GM21423 (cell line): Measurements from ENCODE around the gene TMEM200C.

Experiments
- ATAC-seq: cut with Tn5 transposase; IDR thresholded peaks from one replicate; pipeline ENCODE4 v1.9.1; 2021; ENCODE audit warnings: mild to moderate bottlenecking, moderate library complexity; ENCODE audit not compliant: unreplicated experiment

The TMEM200C gene

GRCh38 chr18:5895299-5895875 is at the start of gene TMEM200C:
TSS of gene TMEM200C (minus strand) at chr18:5895522. CDS start at chr18:5892063, 3,459 bp downstream.
- ATAC-seq: no peak

- ATAC-seq: no peak
Measured at GRCh38 chr18:5944448-5944847, 49.1 kb upstream of the TMEM200C start.

DNA sequence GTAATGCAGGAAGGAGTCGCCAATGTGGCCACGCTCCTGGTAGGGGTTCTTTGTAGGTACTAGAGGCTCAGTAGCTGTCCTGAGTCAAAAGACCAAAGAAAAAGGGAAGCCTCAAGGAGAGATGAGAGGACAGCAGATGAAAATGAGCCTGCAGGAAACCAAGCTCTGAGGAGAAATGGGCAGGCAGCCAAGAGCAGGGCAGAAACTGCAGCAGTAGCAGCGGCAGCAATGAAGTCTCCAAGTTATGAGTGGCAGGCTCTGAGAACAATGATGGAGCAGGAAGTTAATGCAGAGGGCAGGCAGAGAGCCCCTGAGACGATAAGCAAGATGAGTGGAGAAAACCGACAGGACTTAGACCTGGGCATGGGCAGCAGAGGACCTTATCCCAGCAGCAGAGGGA is 48.2 kb upstream of the TMEM200C start:
- no peak for ATAC-seq

GRCh38 chr18:5942591-5942990 is 47.3 kb upstream of the TMEM200C start:
- ATAC-seq: no peak

GRCh38 chr18:5941890-5942289 is 46.6 kb upstream of the TMEM200C start:
- ATAC-seq: no peak

GRCh38 chr18:5939801-5940667 is 44.7 kb upstream of the TMEM200C start:
- no peak for ATAC-seq

DNA sequence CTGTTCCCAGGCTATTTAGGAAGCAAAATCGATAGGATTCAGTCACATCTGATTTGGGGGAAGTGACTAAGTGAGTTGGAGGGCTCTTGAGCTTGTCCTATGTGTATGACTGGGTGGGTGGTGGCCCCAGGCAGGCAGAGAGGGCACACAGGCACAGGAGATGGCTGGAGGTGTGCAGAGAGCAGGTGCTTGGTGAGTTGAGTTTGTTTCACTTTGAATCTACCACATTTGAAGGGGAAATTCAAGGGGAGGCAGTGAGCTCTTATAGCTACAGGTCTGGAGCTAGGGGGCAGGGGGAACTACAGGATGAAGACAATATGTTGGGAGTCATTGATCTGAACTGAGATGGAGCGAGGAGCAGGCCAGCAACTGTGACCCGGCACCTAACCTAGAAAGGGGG is 42.5 kb upstream of the TMEM200C start:
- no peak for ATAC-seq

GRCh38 chr18:5937121-5937520 is 41.8 kb upstream of the TMEM200C start:
- no peak for ATAC-seq

- no peak for ATAC-seq
Measured at GRCh38 chr18:5930789-5931188, 35.5 kb upstream of the TMEM200C start.

DNA sequence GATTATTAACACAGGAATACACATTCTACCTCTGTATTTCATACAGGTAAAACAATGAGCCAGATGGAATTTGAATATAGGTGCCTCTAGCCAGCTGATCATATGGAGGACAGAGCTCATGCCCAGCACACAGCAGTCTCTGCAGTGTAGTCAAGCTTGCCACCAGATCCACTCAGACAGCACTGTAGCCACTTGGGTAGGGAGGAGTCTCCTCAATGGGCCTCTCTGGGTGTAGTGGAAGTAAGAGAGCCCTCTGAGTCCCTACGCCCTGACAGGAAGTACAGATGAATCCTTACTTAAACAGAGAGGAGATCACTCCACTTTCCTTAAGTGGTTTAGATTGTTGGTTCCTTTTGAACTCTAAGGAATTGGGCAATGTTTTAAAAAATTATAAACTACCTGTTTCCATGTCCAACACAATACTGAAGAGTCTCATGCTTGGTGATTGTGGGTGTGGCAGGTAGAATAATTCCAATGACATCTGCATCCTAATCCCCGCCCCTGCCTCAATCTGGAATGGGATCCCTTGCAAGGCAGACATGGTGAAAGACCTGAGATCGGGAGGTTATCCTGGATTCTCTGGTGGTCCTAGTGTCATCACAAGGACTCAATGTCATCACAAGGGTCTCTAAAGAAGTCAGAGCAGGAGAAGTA is 23.0 kb upstream of the TMEM200C start:
- no peak for ATAC-seq

- ATAC-seq: no peak
Measured at GRCh38 chr18:5914951-5915350, 19.6 kb upstream of the TMEM200C start.

GRCh38 chr18:5914016-5914415 is 18.7 kb upstream of the TMEM200C start:
- no peak for ATAC-seq

DNA sequence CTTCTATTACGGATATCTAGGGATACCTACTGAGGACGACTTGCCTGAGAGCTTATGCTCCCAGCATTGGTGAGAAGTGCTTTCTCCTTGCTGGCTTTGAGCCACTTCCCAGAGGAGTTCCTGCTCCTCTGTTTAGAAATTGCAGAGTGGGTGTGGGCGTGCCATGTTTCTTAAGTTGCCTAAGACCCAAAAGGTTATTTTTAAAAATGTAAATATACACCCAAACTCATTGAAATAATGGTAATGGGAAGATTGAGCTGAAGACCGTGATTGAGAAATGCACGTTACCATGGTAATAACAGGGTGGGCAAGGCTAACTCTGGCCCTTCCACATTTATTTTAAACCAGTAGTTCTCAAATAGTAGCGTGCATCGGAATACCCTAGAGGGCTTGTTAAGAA is 17.2 kb upstream of the TMEM200C start:
- ATAC-seq: no peak

DNA sequence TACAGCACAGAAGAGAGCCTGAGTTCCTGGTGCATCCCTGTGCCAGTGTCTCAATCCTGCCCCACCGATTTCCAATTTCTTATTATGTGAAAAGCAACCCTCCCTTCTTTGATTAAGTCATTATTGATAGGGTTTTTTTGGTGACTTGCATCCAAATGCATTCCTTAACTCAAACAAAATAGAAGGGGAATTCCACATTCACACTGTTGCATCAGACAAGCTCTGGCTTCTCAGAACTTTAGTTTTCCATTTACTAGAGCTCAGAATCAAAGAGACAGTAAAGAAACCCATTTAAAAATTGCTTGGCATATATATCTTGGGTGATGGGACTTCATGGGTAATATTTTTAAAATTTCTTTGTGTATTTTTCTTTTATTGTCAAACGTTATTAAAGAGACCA is 13.8 kb upstream of the TMEM200C start:
- ATAC-seq: no peak

DNA sequence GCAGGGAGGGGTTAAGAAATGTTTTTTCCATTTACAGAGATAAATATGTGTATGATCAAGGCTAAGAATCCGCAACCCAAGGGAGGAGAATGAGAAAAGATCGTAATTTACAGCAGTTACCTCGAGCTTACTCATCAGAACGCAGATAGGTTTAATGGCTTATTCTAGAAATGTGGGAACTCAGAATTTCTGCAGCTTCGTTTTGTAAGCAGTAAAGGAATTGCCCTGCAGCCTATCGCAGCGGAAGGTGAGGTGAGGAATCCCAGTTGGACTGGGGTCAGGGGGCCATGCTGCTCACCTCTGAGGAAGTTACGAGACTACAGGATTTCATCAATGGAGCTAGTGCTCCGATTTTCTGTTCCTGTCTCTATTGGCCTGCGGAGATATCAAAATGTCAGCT is 8.1 kb upstream of the TMEM200C start:
- ATAC-seq: no peak

- no peak for ATAC-seq
Measured at GRCh38 chr18:5900262-5900661, 4.9 kb upstream of the TMEM200C start.

DNA sequence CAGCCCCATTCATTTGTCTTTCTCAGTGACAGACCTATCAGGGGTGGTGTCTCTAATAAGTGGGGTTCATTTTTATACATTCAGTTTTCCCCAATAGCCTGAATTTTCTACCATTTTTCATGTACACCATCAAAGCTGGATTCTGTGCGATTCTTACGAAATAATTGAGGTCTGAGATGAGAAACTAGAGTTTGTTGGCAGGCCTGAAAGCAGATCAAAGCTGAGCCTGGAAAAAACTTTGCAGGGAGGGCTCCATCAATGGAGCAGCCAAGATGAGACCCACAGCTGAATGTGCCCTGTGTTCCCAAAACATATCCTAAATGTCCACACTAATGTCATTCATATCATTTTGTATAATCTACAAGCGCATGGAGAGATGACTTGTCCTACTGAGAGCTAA is 4.5 kb upstream of the TMEM200C start:
- no peak for ATAC-seq

DNA sequence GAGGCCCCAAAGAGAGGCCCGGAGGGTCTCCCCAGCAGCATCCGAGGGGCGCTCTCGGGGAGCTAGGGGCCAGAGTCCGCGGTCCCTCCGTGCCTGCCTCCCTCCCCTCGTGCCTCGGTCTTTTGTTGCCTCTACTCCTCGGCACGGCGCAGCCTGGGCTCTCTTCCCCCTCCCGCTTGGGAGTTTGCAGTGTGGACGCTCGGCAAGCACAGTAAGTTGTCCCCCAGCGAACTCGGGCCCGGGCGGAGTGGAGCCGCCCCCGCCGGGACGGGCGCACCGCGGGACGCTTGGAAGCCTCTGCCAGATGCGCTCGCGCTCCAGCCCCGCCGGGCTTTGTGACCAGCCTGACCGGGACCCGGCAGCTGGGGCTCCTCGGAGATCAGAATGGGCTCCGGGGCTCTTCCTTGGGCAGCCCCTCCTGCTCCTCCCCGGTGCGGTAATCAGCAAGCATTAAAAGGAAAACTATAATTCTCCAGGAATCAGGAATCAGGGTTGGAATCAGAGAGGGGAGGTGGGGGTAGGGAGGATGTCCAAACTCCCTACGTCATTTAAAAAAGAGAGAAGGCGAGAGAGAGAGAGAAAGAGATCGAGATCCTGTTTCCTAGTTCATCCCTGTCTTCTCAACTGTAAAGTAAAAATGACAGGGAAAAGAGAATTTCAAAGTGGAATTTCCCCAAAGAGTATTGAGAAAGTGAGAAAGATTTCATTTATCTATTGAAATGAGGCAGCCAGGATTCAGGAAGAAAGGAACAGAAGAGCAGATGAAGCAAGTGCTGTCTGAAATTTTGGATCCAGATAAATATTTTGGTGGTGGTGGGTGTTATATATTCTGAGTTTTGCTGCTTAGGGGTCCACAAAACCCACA is 786 bp upstream of the TMEM200C start:
- ATAC-seq: no peak

DNA sequence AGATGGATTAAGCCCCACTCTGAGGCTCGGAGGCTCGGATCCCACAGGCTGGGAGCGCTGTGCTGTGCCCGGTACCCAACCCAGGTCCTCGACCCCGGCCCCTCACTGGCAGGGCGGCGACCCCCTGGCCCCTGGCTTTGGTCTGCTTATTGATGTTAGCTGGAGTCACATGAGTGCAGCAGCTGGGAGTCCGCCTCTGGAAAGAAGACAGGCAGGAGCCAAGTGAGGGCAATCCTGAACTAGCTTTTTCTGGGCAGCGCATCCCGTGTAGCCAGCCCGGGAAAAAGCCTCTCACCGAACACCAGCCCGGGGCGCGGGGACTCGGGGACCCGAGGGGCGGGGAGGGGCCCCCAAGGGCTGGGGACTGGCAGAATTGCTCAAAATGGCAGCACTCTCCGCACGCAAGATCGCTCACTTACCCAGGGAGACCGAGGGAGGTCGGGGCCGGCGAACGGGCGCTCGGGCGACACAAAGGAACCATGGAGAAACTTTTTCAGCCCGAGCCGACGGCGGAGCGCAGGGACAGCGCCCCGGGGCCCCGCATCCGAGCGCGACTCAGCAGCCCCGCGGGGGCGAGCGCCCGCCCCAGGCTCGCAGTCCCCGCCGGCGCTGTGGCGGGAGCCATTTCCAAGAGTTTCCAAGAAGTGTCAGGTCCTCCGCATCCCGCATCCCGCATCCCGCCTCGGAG is 567 bp downstream of the TMEM200C start:
- no peak for ATAC-seq

- no peak for ATAC-seq
Measured at GRCh38 chr18:5893956-5894610, 1.2 kb downstream of the TMEM200C start.
